ENCODE measurements around the gene LMF1. TPM values are rescaled to one million over a fixed set of nuclear protein-coding genes. Genes with fewer than 3 reads are reported as not detected.

Gene LMF1
- total and polyA plus RNA-seq, 2 experiments from 2014 or later: 18.8 to 41.6 TPM

DNA sequence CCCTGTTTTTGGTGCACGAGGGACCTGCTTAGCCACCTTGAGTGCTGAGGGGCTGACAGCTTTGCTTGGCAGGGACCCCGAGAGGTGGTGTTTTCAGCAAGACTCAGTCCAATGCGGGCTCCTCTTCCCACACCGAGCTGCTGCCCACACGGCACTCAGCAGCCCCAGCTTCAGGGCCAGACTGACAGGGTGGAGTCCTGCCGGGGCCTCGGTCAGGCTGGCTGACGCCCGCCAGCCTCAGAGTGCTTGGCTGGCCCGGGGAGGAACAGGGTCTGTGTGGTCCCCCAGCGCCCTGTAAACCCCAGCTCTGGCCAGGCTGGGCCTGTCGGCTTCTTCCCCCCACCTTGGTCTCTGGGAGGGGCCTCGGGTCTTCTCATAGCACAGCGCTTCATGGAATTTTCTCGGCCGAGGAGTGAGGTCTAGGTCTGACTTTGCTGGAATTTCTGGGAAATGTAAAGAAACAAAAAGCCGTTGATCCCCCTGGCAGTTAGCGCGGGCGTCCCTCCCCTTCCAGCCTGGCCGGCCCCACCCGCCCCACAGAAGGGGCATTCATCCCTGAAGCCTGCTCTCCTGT is 13.4 kb upstream of the LMF1 start:
- Histone ChIP-seq H3K4me3 (no peak overlapping the region), H3K36me3 (no peaks in the 10 kb centered on the region), H3K4me1 (ENCODE audit: low read depth) (no peaks in the 10 kb centered on the region), H3K9me3 (ENCODE audit: low read depth) (no peaks in the 10 kb centered on the region), H3K27ac (no peak overlapping the region), H3K27me3 (peaks cover 41% of the 10 kb centered on the region)
- no peak for DNase-seq (ENCODE audit: low read depth in 1 of 2, low spot score in 1 of 2)
- TF ChIP-seq, protein P1, sequence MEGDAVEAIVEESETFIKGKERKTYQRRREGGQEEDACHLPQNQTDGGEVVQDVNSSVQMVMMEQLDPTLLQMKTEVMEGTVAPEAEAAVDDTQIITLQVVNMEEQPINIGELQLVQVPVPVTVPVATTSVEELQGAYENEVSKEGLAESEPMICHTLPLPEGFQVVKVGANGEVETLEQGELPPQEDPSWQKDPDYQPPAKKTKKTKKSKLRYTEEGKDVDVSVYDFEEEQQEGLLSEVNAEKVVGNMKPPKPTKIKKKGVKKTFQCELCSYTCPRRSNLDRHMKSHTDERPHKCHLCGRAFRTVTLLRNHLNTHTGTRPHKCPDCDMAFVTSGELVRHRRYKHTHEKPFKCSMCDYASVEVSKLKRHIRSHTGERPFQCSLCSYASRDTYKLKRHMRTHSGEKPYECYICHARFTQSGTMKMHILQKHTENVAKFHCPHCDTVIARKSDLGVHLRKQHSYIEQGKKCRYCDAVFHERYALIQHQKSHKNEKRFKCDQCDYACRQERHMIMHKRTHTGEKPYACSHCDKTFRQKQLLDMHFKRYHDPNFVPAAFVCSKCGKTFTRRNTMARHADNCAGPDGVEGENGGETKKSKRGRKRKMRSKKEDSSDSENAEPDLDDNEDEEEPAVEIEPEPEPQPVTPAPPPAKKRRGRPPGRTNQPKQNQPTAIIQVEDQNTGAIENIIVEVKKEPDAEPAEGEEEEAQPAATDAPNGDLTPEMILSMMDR (IDR thresholded peaks at IDR 0.05; ENCODE audit: low read depth, low read length): no peak

DNA sequence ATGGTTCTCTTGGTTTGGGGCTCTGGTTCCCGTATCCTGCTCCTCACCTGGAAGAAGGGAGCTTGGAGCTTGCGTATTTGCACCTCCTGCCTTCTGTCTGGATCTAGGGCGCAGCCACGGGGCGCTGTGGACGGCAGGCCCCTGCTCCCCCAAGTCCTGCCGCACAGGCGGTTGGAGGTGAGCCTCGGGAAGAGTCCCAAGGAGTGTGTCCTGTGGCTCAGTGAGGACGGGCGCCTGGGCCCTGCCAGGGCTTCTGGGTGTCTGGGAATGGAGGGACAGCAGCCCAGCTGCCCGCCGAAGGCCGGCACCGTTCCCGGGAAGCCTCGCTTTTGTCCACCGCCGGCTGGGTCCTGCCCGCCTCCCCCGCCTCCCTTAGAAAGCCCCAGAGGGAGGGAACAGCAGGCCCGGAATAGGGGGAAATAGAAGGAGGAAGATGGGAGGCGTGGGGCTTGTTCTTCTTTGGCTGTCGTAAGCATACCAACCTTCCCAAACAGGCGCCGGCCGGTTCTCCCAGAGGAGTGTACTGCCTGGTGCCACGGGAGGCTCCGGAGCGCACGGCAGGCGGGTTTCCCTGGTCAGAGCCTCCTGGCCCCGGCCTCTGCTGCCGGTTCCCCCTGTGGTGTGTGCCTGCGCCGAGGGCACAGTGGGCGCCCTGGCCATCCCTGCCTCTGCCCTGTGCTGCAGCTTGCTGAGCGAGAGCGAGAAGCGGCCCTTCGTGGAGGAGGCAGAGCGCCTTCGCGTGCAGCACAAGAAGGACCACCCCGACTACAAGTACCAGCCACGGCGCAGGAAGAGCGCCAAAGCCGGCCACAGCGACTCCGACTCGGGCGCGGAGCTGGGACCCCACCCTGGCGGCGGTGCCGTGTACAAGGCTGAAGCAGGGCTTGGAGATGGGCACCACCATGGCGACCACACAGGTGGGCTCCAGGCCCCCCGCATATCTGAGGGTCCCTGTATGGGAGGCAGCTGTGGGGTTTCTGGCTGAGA is 12.6 kb upstream of the LMF1 start:
- Histone ChIP-seq H3K36me3 (no peaks in the 10 kb centered on the region), H3K4me1 (ENCODE audit: low read depth) (no peaks in the 10 kb centered on the region), H3K9me3 (ENCODE audit: low read depth) (no peaks in the 10 kb centered on the region), H3K27me3 (peaks cover 41% of the 10 kb centered on the region), H3K27ac (no peak overlapping the region), H3K4me3 (no peak overlapping the region)
- DNase-seq (ENCODE audit: low read depth in 1 of 2, low spot score in 1 of 2): peak in 1 of 2 donors; percentile 10
- TF ChIP-seq, protein P1 (IDR thresholded peaks at IDR 0.05; ENCODE audit: low read depth, low read length): no peak

DNA sequence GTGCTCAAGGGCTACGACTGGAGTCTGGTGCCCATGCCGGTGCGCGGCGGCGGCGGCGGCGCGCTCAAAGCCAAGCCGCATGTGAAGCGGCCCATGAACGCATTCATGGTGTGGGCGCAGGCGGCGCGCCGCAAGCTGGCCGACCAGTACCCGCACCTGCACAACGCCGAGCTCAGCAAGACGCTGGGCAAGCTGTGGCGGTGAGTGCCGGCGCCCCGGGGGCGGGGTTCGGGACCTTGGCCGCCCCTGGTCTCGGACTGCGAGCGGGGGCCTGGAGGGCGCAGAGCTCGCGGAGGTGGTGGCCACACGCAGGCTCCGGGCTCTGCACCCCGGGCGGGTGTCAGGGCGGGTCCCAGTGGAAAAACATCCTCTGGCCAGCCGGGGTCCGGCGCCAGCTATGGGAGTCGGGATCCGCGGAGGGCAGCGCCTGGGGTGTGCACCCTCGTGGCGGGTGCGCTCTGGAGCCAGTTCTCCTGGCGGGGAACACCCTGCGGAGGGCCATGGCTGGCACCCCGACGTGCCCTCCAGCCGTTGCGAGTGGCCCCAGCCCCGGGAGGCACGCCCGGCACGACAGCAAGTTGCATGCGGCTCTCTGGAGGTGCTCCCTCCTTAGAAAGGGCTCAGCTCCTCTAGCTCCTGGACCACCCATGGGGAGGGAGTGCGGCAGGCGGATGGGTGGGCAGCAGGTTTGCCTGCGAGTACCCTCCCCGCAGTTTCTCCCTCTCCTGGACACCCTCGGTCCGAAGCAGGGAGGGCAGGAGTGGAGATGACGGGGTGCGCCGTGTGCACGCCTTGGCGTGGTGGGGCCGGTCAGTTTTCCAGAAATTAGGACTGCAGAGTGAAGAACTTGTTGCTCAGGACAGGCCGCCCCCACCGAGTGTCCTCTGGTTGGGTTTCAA is 11.6 kb upstream of the LMF1 start:
- peaks cover 41% of the 10 kb centered on the region for H3K27me3 ChIP-seq

DNA sequence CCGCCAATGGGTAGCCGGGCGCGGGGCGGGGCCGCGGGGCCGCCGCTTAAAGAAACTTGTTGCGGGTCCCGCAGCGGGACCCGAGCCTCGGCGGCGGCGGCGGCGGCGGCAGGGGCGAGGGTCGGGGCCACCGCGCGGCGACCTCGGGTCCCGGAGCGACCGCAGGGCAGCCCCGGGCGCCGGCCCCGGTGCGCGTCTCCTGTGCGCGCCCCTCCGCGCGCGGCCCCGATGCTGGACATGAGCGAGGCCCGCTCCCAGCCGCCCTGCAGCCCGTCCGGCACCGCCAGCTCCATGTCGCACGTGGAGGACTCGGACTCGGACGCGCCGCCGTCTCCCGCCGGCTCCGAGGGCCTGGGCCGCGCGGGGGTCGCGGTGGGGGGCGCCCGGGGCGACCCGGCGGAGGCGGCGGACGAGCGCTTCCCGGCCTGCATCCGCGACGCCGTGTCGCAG is 10.9 kb upstream of the LMF1 start, which contains the start of gene SOX8:
TSS of gene SOX8 (plus strand) at position 76 of the 450 bp plus-strand sequence. CDS start at position 229, 153 bp downstream.
- H3K36me3 ChIP-seq: no peaks in the 10 kb centered on the region
- H3K4me3 ChIP-seq: peak within 1 kb of the TSS; percentile 46
- peaks cover 41% of the 10 kb centered on the region for H3K27me3 ChIP-seq
- TF ChIP-seq, protein P1 (IDR thresholded peaks at IDR 0.05; ENCODE audit: low read depth, low read length): no peak
- H3K4me1 ChIP-seq (ENCODE audit: low read depth): no peaks in the 10 kb centered on the region
- H3K27ac ChIP-seq: no peak within 1 kb of the TSS
- H3K9me3 ChIP-seq (ENCODE audit: low read depth): no peaks in the 10 kb centered on the region
- peak in 1 of 2 donors; percentile 82 for DNase-seq (ENCODE audit: low read depth in 1 of 2, low spot score in 1 of 2)

More for the DNA sequence above, 11.6 kb upstream of the LMF1 start:
- no peaks in the 10 kb centered on the region for H3K36me3 ChIP-seq
- peak in 1 of 2 donors; percentile 59 for DNase-seq (ENCODE audit: low read depth in 1 of 2, low spot score in 1 of 2)
- H3K4me3 ChIP-seq: peak overlapping the region; percentile 46
- H3K9me3 ChIP-seq (ENCODE audit: low read depth): no peaks in the 10 kb centered on the region
- H3K27ac ChIP-seq: no peak overlapping the region
- no peaks in the 10 kb centered on the region for H3K4me1 ChIP-seq (ENCODE audit: low read depth)
- TF ChIP-seq, protein P1 (IDR thresholded peaks at IDR 0.05; ENCODE audit: low read depth, low read length): no peak

DNA sequence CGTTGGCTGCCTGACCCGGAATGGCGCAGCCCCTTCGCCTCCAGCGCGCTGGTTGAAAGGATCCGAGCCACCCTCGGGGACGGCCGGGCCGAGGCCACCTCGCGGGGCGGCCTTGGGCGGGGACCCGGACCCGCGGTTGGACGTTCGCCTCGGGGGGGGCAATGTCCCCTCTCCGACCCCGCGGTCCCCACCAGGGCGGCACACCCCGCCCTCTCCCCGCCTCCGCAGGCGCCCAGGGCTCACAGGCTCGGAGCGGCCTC is 9.7 kb upstream of the LMF1 start:
- DNase-seq (ENCODE audit: low read depth in 1 of 2, low spot score in 1 of 2): no peak
- H3K36me3 ChIP-seq: no peaks in the 10 kb centered on the region
- H3K27ac ChIP-seq: no peak overlapping the region
- TF ChIP-seq, protein P1 (IDR thresholded peaks at IDR 0.05; ENCODE audit: low read depth, low read length): no peak
- peak overlapping the region; percentile 46 for H3K4me3 ChIP-seq
- H3K9me3 ChIP-seq (ENCODE audit: low read depth): no peaks in the 10 kb centered on the region
- H3K27me3 ChIP-seq: peaks cover 41% of the 10 kb centered on the region
- H3K4me1 ChIP-seq (ENCODE audit: low read depth): peaks cover 10% of the 10 kb centered on the region
